GM20000 (cell line): ENCODE measurements around the gene PRAMEF33.
"Not testable (repeated sequence)": the region's sequence is repeated elsewhere in the genome, so short reads cannot be mapped to it uniquely, and the experiment has no call there.

Source experiments
- DNase-seq: peaks from one replicate; pipeline ENCODE4 v3.0.0; 2012; ENCODE audit warnings: low spot score
- TF ChIP-seq, protein P1 (sequence below): IDR thresholded peaks from 2 replicates; pipeline ENCODE4 v1.5.1; 2012; ENCODE audit warnings: mild to moderate bottlenecking, control low read depth; ENCODE audit errors: extremely low read depth, missing control alignments

The PRAMEF33 gene, protein sequence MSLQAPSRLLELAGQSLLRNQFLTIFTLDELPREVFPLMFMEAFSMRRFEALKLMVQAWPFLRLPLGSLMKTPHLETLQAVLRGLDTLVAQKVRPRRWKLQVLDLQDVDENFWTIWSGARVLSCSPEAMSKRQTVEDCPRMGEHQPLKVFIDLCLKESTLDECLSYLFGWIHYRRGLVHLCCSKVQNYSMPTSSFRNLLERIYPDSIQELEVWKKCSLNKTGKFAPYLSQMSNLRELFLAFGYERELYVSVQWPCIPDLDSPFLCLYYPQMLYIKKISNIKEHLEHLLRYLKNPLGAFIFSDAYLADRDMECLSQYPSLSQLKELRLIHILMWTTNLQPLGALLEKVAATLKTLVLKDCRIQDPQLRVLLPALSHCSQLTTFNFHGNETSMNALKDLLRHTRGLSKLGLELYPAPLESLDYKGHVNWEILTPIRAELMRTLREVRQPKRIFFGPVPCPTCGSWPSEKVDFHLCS

DNA sequence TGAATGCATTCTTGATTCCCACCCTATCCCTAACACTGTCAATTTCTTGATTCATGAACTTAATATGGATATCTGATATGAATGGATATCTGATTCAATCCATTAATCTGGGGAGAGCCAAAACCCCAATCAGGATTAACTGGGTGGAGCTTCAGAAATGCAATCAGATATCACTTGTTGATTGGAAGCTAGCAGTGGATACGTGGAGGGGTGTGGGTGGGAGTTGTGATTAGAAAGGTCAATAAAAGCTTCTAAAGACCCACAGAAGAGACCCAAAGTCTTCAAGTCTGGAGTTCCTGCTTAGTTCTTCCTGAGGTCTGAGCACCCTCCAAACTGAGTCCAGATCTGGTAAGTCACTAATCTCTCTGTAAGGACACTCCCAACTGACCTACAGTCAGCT is at the start of gene PRAMEF33:
Gene PRAMEF33 (plus strand): TSS at position 301 of the 400 bp plus-strand sequence. CDS start 2,416 bp downstream, outside the sequence.
- not testable (repeated sequence) for DNase-seq

DNA sequence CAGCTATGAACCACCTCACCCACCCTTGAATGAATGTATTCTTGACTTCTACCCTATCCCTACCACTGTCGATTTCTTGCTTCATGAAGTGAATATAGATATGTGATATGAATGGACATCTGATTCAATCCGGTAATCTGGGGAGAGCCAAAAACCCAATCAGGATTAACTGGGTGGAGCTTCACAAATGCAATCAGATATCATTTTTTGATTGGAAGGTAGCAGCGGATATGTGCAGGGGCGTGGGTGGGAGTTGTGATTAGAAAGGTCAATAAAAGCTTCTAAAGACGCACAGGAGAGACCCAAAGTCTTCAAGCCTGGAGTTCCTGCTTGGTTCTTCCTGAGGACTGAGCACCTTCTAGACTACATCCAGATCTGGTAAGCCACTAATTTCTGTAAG is 49.4 kb upstream of the PRAMEF33 start, which contains the start of gene PRAMEF5:
Gene PRAMEF5 (plus strand): TSS at position 301 of the 400 bp plus-strand sequence. CDS start 5,071 bp downstream, outside the sequence.
- not testable (repeated sequence) for DNase-seq

DNA sequence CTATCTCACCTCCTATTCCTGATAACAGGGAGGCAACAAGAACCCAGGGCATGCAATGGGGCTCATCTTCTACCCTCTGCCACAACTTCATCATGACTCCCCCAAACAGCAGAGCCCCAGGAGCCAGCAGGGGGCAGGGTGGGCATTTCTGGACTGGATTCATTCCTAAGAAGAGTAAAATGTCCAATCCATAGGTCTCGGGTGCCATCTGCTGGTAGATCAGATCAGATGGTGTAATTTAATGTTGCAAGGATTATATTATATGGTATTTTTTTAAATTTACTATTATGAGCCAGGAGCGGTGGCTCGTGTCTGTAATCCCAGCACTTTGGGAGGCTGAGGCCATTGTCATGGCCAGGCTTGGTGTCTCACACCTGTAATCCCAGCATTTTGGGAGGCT is 38.2 kb upstream of the PRAMEF33 start:
- not testable (repeated sequence) for DNase-seq

DNA sequence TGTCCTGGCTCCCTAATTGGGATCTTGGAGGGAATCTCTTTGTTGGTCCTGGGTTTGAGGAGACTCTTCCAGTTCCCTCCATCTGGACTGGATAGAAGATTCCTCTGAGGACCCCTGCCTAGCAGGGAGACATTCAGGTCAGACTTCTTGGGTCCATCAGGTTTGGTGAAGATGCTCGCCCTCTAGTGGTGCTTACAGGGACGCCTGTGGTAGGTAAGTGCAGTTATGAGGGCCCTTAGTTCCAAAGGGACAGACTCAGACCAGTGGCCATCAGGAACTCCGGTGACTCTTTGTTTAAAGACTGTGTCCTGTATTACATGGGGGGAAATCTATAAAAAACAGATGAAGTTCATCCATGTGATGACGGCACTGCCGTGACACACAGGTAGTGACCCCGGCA is 26.3 kb upstream of the PRAMEF33 start:
- DNase-seq = not testable (repeated sequence)

DNA sequence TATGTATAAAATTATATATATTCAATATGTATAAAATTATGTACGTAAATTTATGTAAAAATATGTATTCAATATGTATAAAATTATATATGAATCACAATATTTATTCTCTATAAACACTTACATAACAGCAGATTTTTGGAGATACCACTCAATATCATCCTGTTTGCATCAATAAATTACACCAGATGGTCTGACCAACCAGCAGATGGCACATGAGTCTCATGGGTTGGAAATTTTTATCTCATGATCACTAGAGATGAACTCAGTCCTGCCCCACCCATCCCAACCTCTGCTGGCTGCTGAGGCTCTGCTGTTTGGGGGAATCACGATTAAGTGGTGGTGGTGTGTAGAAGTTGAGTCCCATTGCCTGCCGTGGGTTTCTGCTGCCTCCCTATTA is 23.7 kb upstream of the PRAMEF33 start:
- not testable (repeated sequence) for DNase-seq

DNA sequence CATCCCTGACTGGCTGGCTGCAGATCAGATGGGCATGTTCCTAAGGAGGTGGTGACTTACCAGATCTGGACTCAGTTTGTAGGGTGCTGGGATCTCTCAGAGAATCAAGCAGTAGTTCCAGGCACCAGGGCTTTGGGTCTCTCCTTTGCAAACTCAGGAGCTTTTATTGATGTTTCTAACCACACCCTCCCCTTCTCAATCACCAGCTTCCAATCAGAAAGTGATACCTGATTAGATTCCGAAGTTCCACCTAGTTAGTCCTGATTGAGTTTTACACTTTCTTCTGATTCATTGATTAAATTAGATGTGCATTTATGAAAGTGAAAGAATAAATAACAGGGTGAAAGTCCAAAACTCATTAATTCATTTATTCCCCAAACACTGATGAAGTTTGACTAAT is 18.3 kb upstream of the PRAMEF33 start, which contains the start of gene PRAMEF8:
Gene PRAMEF8 (minus strand): TSS at position 101 of the 400 bp plus-strand sequence. CDS start 1,046 bp downstream, outside the sequence.
- not testable (repeated sequence) for DNase-seq

DNA sequence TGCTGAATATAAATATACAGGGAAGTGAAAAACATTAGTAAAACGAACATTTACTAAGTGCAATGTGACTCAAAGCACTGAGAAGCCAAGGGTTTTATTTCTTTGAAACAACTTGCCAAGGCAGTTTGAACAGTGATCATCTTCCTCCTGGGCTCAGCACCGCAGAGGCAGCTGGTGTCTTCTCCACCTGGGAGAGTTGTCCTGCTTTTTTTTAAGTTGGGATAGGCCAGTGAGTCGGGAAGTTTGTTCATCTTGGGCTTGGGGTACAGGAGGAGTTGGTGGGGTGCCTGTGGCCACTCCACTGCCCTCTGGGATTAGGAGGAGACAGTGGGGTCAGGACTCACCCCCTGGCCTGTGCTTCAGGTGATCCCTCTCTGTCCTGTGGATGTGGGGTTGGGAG is 14.3 kb upstream of the PRAMEF33 start:
- DNase-seq = not testable (repeated sequence)

DNA sequence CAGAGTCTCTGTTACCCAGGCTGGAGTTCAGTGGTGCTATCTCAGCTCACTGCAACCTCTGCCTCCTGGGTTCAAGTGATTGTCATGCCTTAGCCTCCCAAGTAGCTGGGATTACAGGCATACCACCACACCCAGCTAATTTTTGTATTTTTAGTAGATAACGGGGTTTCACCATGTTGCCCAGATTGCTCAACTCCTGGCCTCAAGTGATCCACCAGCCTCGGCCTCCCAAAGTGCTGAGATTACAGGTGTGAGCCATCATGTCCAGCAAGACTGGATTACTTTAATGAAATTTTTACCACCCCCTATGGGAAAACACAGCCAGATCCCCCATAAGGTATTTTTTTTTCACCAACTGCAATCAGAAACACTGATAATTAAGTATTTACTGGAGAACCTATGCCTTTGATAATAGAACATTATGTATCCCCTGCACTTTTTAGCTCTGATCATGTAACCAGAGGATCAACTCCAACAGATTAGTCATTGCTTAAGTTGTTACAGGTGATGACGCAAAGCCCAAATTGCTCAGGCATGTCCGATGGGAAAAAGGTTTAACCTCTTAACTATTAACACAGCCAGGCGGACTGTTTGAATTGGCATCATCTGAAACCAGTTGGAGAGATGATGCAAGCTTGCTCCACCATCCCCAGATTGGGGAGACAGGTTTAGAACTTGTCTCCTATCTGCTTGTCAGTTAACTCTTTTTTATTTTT is 6.0 kb upstream of the PRAMEF33 start:
- not testable (repeated sequence) for DNase-seq

DNA sequence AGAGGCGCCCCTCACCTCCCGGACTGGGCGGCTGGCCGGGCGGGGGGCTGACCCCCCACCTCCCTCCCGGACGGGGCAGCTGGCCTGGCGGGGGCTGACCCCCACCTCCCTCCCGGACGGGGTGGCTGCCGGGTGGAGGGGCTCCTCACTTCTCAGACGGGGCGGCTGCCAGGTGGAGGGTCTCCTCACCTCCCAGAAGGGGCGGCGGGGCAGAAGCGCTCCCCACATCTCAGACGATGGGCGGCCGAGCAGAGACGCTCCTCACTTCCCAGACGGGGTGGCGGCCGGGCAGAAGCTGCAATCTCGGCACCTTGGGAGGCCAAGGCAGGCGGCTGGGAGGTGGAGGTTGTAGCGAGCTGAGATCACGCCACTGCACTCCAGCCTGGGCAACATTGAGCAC is 4.6 kb upstream of the PRAMEF33 start:
- DNase-seq = not testable (repeated sequence)

DNA sequence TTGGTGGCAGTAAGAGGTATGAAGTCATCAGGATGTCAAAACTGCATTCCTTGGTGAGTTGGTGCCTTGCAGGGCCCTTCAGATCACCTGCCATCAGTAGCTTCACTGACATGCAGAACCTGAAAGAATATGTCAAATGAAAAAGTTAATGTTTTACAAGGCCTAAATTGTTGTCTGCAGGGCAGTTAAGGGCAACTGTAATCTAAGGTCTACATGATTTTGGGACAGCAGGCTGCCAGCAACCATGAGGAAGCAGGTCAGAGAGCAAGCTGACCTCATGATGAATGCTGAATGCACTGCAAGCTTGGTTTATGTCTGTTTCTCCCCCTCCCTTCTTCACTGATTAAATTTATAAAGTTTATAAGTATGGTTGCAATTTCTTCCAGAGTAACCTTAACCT is 1.1 kb upstream of the PRAMEF33 start:
- DNase-seq = not testable (repeated sequence)

DNA sequence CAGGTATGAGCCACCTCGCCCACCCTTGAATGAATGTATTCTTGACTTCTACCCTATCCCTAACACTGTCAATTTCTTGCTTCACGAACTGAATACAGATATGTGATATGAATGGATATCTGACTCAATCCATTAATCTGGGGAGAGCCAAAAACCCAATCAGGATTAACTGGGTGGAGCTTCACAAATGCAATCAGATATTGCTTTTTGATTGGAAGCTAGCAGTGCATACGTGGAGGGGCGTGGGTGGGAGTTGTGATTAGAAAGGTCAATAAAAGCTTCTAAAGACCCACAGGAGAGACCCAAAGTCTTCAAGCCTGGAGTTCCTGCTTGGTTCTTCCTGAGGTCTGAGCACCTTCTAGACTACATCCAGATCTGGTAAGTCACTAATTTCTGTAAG is 11.9 kb downstream of the PRAMEF33 start, which contains the start of gene PRAMEF15:
Gene PRAMEF15 (plus strand): TSS at position 301 of the 400 bp plus-strand sequence. CDS start 2,827 bp downstream, outside the sequence.
- not testable (repeated sequence) for DNase-seq

DNA sequence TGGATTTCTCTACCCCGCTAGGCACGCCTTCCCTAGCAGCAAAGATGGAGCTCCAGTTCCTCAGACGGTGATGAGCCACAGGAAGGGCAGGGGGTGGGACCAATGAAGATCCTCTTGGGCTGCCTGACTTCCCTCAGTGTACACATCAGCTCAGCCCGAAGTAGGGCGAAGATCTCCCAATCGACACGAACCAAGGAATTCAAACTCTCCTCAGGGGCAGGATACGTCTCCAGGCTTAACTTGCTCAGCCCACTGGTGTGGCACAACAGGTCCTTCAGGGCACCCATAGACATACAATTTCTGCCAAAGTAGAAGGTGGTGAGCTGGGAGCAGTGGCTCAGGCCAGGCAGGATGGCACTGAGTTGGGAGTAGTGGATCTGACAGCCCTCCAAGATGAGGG is 39.2 kb downstream of the PRAMEF33 start:
- not testable (repeated sequence) for DNase-seq

DNA sequence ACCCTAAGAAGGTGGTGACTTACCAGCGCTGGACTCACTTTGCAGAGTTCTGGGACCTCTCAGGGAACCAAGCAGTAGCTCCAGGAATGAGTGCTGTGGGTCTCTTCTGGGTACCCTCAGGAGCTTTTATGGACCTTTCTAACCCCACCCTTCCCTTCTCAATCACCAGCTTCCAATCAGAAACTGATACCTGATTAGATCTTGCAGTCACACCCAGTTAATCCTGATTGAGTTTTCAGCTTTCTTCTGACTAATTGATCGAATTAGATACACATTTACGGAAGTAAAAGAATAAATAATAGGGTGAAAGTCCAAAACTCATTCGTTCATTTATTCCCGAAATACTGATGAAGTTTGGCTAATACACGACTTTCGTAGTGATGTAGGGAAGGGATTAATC is 43.7 kb downstream of the PRAMEF33 start, which contains the start of gene PRAMEF14:
Gene PRAMEF14 (minus strand): TSS at position 101 of the 400 bp plus-strand sequence. CDS start 1,820 bp downstream, outside the sequence.
- DNase-seq = not testable (repeated sequence)

DNA sequence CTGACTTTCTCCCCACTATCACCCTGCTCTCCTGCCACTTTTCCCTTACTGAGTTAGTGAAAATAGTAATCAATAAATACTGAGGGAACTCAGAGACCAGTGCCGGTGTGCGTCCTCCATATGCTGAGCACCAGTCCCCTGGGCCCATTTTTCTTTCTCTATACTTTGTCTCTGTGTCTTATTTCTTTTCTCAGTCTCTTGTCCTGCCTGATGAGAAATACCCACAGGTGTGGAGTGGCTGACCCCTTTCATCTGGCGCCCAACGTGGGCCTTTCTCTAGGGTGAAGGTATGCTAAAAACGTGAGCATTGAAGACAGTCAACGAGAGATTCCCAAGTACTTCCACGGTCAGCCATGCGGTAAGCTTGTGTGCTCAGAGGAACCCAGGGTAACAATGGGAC is 50.1 kb downstream of the PRAMEF33 start:
- not testable (repeated sequence) for DNase-seq

DNA sequence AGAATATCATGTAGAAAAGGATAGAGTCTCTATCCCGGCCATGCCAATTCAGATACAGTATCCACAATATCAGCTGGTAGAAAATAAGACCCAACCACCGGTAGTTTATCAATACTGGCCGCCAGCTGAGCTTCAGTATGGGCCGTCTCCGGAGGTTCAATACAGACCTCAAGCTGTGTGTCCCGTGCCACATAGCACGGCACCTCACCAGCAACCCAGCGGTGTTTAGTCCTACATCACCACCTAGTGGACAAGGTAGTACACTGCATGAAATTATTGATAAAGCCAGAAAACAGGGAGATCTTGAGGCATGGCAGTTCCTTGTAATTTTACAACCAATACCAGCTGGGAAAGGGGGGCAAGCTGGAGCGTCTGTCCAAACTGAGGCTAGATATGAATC is 51.1 kb downstream of the PRAMEF33 start:
- not testable (repeated sequence) for DNase-seq

DNA sequence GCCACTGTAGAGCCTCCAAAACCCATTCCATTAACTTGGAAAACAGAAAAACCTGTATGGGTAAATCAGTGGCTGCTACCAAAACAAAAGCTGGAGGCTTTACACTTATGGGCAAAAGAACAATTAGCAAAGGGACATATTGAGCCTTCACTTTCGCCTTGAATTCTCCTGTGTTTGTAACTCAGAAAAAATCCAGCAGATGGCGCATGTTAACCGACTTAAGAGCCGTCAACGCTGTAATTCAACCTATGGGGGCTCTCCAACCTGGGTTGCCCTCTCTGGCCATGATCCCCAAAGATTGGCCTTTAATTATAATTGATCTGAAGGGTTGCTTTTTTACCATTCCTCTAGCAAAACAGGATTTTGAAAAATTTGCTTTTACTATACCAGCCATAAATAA is 53.4 kb downstream of the PRAMEF33 start:
- peak; percentile 17 for DNase-seq
- TF ChIP-seq, protein P1, sequence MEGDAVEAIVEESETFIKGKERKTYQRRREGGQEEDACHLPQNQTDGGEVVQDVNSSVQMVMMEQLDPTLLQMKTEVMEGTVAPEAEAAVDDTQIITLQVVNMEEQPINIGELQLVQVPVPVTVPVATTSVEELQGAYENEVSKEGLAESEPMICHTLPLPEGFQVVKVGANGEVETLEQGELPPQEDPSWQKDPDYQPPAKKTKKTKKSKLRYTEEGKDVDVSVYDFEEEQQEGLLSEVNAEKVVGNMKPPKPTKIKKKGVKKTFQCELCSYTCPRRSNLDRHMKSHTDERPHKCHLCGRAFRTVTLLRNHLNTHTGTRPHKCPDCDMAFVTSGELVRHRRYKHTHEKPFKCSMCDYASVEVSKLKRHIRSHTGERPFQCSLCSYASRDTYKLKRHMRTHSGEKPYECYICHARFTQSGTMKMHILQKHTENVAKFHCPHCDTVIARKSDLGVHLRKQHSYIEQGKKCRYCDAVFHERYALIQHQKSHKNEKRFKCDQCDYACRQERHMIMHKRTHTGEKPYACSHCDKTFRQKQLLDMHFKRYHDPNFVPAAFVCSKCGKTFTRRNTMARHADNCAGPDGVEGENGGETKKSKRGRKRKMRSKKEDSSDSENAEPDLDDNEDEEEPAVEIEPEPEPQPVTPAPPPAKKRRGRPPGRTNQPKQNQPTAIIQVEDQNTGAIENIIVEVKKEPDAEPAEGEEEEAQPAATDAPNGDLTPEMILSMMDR = peak; percentile 31
